Right renal cortex interstitium (tissue), 3 donors: Measurements from ENCODE around the gene COL6A5. TPM values are rescaled to one million over a fixed set of nuclear protein-coding genes. Genes with fewer than 3 reads are reported as not detected.
"Not testable (repeated sequence)": the region's sequence is repeated elsewhere in the genome, so short reads cannot be mapped to it uniquely, and the experiment has no call there.

ENCODE experiments used
- DNase-seq, 3 donors: peaks; one replicate each; pipeline ENCODE4 v3.0.0-alpha.2; 2013; ENCODE audit warnings: low read depth in 3 of 3, low spot score in 2 of 3
- polyA plus RNA-seq, 3 donors: library from polyadenylated mRNA; unstranded; fragments of 120-200 nt; gene quantifications; one replicate each; pipeline ENCODE4 v1.2.1, GENCODE V29; 2013; ENCODE audit not compliant: insufficient read length in 3 of 3

COL6A5 gene
- polyA plus RNA-seq, 3 donors, result 0.04 to 0.07 (median 0.04) TPM

DNA sequence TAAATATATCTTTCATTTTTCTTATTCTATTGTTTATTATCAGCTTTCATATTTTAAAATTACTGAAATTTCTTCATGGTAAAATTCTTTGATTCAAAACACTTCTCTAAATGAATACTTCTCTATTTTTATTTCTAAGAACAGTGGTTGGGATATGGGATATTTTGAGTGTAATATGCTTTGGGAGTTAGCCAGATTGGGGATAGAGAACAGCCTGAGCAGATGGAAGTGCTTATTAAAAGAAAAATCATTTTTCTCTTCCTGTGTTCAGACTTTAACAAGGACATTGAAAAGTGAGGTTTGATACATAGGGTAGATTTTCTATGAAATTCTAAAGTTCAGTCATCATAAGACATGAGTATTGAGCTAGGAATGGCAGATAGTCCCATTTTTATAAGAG, 84.8 kb downstream of the COL6A5 start:
- DNase-seq, result no peak

DNA sequence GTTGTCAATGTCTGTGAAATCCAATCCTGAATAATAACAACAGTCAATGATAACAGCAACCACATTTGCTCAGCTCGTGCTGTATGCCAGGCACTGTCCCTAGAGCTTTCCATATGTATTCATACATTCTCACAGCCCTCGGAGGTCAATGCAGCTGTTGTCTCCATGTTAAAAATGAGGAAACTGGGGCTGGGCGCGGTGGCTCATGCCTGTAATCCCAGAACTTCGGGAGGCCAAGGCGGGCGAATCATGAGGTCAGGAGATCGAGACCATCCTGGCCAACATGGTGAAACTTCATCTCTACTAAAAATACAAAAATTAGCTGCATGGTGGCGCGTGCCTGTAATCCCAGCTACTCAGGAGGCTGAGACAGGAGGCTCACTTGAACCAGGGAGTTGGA, 86.6 kb downstream of the COL6A5 start:
- not testable (repeated sequence) for DNase-seq

DNA sequence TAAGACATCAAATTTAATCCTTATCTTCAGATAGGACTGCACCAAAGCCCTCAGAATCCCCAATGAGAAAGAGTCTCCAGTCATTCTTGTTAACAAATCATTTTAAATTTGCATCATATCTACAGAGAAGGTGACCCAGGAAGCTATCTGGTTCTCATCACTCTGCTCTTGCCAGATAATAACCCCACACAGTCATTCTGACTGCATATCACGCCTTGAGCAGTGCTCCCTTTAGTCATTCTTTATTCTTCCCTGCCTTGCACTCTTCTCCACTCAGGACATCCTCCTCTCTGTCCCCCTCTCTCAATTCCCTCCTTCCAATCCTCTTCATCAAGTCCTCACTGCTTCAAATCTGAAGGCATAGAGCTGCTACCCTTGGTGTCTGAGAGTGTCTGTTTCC, 87.8 kb downstream of the COL6A5 start:
- DNase-seq, result no peak

DNA sequence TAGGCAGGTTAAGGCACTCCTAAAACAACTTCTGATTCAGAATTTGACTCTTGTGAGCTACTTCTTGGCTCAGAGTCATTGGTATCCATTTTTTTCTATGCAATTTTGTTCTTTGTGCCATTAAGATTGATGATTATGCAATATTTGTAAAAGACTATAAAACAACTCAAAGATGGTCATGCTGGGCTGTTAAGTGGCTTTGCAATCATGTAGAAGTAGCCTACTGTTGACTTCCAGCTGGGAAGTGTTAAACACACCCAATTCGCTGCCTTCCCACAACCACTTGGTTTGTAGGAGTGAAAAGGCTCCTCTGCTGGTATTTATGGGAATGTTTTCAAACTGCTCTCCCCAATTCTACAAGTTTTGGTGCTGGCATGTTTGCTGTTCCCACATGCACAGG, 96.8 kb downstream of the COL6A5 start:
- DNase-seq, result no peak

DNA sequence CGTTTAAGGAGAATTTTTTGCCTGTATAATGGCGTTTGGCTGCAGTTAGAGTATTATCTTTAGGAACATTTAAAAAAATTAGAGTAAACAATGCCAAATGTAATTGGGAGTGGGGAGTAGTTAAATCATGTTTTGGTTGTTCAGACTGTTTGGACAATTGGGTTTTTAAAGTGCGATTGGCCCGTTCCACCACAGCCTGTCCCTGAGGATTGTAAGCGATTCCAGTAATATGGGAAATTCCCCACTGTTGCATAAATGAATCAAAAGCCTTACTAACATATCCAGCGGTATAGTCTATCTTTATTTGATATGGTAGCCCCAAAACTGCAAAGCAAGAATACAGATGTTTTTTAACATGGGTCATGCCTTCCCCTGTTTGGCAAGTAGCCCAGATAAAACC, 101.4 kb downstream of the COL6A5 start:
- DNase-seq, result not testable (repeated sequence)

DNA sequence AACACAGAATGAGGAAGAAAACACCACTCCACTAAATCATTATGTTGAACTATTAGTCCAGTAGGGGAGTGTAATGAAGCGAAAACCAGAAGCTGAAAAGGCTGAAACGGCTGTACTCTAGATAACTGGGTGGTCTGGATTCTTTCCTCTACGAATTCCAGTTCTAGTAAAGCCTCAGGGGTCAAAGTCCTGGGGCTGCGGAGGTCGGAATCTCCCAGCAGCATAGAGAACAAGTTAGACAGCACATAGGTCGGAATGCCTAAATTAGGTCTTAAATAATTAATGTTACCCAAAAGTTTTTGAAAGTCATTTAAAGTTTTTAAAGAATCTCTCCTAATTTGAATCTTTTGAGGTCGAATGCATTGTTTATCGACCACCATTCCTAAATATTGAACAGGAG, 102.7 kb downstream of the COL6A5 start:
- DNase-seq, result not testable (repeated sequence)

DNA sequence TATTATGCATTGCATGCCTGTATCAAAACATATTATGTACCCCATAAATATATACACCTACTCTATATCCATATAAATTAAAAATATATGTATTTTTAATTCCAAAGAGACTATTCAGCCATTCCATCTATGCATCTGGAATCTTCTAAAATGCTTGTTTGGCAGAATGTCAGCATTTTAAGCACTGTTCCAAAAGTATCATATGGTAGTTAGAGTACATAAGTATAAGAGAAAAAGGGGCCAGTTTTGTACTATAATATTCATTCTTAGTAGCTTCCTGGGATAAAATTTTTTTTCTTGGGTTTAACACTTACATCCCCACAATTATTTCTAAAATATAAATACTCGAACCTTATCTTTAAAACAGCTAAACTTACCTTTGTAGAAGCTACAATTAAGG, 111.1 kb downstream of the COL6A5 start:
- no peak for DNase-seq

DNA sequence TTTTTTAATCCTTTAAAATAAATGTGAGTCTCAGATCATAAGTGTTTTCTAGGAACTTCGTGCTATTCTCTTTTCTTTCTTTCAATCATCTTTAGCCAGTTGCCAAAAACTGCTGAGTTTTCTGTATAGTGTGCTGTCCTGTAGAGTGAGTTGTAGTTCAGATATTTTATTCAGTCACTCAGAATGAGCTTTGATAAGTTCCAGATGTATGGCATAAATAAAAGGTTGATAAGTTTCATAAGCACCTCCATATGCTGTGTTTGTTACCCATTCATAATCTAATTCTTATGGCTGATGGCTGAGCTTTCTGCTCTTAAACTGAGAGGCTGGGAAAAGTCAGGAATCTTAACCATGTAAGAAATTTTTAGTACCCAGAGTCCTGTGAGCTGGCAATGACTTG, 112.2 kb downstream of the COL6A5 start:
- DNase-seq, result no peak

DNA sequence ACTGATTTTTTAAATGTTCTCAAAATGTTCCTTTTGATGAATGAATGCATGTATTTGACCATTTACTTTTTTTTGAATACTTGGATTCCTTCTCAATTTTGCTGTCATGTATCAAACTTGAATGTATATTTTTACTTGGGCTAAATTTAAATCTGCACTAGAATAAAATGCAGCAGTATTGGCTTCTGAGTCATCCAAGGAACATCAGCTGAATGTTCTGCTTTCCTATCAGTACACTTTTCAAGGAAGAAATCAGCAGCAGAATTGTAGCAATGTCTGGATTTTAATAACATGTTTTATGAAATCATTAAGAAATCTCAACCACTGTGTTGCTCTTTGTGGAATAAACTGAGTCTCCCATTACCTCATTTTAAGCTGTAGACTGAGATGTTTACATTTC, 114.5 kb downstream of the COL6A5 start:
- DNase-seq, result no peak

DNA sequence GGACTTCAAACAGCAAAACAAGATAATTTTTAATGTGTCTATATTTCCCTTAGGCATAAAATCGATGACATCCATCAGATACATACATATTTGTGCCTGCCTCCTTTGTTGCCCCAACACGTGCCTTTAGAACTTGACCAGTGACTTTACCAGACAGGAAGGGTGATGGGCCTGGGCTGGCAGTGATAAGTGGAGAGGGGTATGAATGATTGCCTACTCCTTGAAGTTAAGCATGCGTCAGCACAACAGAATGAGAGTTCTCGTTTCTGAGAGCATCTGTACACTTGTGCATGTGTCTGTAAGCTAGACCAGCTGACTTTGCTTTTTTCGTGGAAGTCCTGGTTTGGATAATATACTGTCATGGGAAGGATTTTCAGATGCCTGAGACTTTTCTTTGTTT, 116.6 kb downstream of the COL6A5 start:
- DNase-seq, result no peak

DNA sequence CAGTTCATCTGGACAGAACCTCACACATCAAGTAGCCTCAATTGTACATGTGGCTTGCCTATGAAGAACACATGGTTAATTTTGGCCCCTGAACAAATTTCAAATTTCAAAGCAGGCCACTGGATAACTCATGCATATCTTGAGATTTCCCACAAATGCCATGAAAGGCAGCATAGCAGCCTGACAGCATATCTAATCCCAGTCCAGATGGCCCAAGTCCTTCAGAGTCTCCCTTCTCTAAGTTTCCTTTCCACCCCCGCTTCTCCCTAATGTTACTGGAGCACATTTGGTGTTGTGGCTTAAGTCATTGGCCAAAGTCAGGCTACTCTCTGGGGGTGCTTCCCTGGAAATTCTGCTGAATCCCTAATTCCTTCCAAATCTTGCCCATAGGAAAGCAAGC, 117.7 kb downstream of the COL6A5 start:
- DNase-seq, result no peak

DNA sequence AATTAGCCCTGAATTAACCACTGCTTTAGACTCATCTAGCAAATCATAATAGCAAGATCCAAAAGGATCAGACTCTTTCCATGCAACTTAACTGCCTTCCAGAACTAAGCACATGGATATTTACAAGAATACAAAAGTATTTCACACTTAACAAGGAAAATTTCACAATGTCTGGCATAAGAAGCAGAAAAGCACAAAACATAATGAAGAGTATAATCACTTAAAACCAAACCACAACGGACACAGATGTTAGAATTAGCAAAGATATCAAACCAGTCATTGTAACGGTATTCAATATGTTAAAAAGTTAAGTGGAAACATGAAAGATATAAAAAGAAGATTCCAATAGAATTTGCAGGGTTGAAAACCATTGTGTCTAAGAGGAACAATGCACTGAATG, 120.0 kb downstream of the COL6A5 start:
- no peak for DNase-seq

DNA sequence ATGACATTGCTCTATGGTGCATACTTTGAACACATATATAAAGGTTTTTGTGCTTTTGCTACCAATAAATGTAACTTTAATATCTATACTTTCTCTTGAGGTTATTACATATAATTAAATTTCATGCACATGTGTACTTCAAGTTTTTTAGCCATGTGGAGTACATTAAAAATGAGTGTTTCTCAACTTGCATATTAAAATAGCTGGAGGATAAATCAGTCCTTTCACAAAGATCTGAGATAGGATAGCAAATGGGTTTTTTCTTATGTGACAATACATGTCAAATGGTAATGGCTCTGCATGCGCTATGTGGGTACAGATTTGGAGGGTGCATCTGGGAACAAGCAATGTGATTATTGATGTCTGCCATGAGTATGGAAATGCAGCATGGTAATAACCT, 122.8 kb downstream of the COL6A5 start:
- DNase-seq, result no peak

DNA sequence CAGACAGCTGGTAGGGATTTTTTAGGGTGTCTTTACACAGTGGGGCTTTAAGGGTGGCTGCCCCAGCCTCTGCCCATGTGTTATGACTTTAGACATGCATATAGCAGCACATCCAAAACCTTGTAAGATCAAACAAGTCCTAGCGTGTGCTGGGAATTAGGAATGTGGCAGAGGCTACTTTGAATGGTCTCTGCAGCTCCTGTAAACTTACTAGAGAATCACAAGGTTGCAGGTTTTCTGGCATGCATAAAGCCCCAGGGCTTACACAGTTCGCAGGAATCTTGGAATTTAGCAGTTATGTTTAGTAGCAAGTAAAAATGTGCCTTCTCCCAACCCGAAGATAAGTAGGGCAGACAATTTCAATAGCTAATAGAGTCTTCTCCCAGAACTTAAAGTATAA, 124.7 kb downstream of the COL6A5 start:
- no peak for DNase-seq

DNA sequence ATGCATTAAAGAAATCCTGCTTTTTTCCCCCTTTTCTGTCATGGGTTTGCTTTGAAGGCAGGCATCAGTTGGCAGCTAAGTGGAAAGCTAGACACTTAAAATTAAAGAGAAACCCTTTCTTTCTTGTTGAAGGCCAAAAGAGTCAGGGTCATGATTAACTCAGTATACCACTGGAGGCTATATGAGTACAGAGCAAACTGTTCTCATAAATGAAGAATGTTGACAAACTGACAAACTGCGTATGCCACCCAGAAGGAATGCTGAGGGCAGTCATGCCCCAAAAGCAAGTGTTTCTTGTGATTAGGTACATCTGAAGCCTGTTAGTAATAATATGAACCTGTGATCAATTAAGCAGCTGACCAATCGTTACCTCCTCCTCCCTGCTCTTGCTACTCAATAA, 127.9 kb downstream of the COL6A5 start:
- DNase-seq, result no peak

DNA sequence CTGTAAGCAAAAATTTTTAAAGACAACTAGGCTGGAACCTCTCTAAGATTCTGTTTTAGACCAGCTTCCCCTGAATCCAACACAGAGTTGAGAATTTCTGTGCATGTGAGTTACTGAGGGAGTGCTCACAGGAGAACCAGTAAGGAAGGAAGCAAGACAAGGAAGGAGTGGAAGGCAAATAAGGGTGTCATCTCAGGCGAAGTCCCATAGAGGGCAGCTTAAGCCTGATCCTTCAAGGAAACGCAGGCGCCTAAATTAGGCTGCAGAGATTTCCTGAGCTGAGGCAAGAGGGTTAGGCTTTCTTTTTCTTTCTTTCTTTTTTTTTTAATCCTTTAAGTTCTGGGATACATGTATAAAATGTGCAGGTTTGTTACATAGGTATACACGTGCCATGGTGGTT, 135.3 kb downstream of the COL6A5 start:
- peak; percentile 13 to 36 (median 23) for DNase-seq

DNA sequence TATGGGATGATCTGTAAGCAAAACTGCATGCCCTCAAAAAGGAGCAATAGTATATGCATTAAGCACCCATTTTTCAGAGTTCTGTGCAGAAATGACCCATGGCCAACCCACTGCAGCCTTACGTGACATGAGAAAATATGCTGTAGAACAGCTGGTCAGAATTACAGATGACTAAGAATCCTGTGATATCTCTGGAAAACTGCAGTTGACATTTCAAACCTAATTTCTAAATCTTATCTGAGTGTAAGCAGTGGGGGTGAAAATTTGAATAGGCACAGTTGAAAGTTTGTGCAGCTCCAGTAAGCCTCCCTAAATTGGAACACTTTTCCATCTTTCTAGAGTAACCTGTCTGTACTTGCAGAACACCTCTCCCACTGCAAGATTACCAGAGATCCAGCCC, 142.8 kb downstream of the COL6A5 start:
- no peak for DNase-seq

DNA sequence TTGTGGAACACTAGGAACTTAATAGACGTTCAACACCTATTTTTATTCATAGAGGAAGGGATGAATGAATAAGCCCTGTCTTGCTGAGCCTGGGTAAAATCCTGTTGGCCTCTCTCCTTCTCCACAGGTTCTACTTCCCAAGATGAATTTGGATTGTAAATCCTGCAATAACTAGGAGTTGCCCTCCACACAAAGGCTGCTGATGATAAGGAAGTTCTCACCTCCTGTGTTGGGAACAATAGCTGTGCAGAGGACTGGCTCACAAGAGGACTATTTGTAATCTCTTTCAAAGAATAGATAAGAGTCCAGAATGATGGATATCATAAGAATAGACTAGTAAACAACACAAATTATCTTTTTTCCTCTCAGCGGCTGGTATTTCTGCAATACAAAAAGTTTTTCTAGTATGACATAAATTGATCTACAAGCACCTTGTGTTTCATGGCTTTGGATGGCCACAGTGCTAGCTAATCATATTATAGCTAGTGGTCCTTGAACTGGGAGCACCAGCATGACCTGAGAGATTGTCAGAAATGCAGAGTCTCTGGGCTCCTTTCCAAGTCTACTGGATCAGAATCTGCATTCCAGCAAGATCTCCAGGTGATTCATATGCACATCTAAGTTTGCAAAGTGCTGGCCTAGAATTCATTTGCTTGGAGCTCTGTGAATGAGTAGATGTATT, 143.4 kb downstream of the COL6A5 start:
- no peak for DNase-seq

DNA sequence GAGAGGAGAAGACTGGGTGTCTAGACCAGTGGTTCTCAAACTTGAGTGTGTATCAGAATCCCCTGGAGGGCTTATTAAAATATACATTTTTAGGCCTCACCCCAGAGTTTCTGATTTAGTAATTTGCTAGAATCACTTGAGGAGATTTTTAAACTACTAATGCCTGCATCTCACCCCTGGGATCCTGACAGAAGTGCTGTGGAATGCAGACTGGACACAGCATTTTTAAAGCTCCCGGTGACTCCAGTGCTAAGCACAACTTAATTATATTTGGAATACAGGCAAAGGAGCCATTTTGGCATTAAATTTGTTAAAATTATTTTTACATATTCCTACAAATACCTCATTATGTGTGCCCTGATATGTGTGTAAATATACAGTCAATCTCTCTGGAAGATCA, 144.8 kb downstream of the COL6A5 start:
- DNase-seq, result no peak

DNA sequence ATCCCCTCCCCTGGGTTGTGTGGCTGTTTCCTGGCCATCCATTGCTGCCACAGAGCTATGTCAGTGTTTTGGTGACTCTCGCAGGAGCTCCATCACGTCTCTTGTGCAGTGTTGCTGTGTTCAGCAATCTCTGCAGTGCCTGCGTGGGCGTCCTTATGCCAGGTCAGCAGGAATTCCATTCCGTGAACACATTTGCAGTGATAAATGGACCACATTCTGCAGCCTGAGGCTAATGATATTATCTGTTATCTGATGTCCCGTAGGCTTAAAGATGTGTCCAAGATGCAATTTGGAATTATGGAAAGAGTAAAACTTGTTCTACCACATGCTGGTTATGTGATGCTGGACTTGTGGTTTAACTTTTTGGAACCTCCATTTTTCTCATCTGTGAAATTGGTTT, 146.0 kb downstream of the COL6A5 start:
- no peak for DNase-seq

DNA sequence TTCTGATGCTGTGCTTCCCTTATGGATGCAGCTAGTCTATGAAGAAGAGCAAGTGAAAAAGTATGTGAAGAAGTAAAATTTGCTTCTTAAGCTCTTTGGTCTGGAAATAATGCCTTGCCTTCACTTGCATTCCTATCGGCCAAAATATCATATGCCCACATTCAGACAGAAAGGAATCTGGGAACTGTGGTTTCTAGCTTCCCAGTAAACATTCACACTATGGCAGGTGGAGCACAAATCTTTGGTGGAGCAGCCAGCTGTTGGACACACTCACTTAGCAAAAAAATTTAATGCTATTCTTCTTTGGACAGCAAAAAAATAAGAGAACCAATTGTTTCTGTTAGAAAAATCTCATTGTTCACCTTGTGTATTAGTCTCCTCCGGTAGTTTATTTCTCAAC, 159.2 kb downstream of the COL6A5 start:
- no peak for DNase-seq

DNA sequence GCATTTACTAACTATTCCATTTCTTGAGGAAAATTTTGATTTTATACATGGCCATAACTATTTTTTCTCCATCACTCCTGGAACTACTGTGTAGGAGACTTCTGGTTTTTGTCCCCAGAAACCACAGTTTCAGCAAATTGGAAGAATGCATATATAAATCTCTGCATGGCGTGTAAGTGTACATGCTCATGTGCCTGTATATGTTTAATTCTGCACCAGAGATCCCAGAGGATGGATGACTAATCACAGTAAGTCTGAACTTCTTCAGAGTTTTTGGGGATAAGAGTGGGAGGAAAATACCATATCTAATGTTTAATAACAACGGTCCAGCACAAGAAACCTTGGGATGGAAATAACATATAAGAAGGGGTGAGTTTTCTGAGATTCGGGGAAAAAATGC, 160.6 kb downstream of the COL6A5 start:
- DNase-seq, result no peak

DNA sequence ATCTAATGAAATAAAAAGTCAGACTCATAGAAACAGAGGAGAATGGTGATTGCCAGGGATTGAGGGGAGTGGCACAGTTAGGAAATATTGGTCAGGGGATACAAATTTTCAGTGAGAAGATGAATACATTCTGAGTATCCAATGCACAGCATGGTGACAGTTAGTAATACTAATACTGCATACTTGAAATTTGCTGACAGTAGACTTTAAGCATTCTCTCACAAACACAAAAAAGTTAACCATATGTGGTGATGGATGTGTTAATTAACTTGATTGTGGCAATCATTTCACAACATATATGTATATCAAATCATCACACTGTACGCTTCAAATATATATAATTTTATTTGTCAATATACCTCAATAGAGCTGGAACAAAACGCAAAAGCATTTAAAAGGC, 162.3 kb downstream of the COL6A5 start:
- DNase-seq, result no peak
